ENCODE measurements around the gene LKAAEAR1. TPM values are rescaled to one million over a fixed set of nuclear protein-coding genes. Genes with fewer than 3 reads are reported as not detected.

The LKAAEAR1 gene
- total and polyA plus RNA-seq, 9 of the 15 experiments (the other 6 are each of a cell fraction or from before 2014, with no cell fraction given): not detected

GRCh38 chr20:64051033-64051452, 33.2 kb downstream of the LKAAEAR1 start (continued):
- TF ChIP-seq, protein P1, sequence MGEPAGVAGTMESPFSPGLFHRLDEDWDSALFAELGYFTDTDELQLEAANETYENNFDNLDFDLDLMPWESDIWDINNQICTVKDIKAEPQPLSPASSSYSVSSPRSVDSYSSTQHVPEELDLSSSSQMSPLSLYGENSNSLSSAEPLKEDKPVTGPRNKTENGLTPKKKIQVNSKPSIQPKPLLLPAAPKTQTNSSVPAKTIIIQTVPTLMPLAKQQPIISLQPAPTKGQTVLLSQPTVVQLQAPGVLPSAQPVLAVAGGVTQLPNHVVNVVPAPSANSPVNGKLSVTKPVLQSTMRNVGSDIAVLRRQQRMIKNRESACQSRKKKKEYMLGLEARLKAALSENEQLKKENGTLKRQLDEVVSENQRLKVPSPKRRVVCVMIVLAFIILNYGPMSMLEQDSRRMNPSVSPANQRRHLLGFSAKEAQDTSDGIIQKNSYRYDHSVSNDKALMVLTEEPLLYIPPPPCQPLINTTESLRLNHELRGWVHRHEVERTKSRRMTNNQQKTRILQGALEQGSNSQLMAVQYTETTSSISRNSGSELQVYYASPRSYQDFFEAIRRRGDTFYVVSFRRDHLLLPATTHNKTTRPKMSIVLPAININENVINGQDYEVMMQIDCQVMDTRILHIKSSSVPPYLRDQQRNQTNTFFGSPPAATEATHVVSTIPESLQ (CRISPR knock-in tag; IDR thresholded peaks at IDR 0.05): no peak
- TF ChIP-seq PHB (CRISPR knock-in tag; IDR thresholded peaks at IDR 0.05) (no peak), SMARCA4 (IDR thresholded peaks at IDR 0.05) (no peak), ZNF384 (IDR thresholded peaks at IDR 0.05; ENCODE audit: low read depth, low read length) (no peak), SMAD4 (CRISPR knock-in tag; conservative IDR thresholded peaks at IDR 0.05) (no peak), YBX1 (IDR thresholded peaks at IDR 0.05) (no peak), GTF2A2 (tag; IDR thresholded peaks at IDR 0.05) (no peak), ZNF444 (CRISPR knock-in tag; IDR thresholded peaks at IDR 0.05) (no peak)

GRCh38 chr20:64050261-64051032, 33.8 kb downstream of the LKAAEAR1 start:
- POLR2A ChIA-PET: interaction anchor here (0.6 to 2.5 kb wide), 4 partner anchors 10 to 18 kb away, joined by 3 to 14 read pairs (median 4); no protein-coding TSS in a partner anchor
- Histone ChIP-seq H3K79me2 (ENCODE audit: control insufficient read depth, insufficient read depth, low read length) (peaks cover 12% of the 10 kb centered on the region), H3K4me2 (ENCODE audit: insufficient read depth, low read length) (peak overlapping the region; percentile 82), H2AFZ (ENCODE audit: low read depth, low read length) (peak overlapping the region; percentile 92), H3K36me3 (ENCODE audit: control insufficient read depth, insufficient read depth, low read length) (peaks cover 12% of the 10 kb centered on the region; the same call in 1 of the 3 replicates), H3K27me3 (ENCODE audit: control insufficient read depth in 2 of 2, insufficient read depth in 2 of 2, low read length in 2 of 2) (no peaks in the 10 kb centered on the region), H3K27ac (ENCODE audit: extremely low read depth, low read depth, low read length) (peak overlapping the region; percentile 85), H4K20me1 (replicated peaks; ENCODE audit: control insufficient read depth, insufficient read depth, low read length) (no peaks in the 10 kb centered on the region), H3K4me3 (peak overlapping the region; percentile 48), H3K9ac (ENCODE audit: insufficient read depth in 1 of 2, low read depth in 2 of 2, low read length in 2 of 2) (peak overlapping the region; percentile 68 to 88), H3K9me1 (ENCODE audit: control insufficient read depth, insufficient read depth, low read length) (no peaks in the 10 kb centered on the region), H3K9me3 (replicated peaks; ENCODE audit: control insufficient read depth, insufficient read depth, low read depth, low read length) (no peaks in the 10 kb centered on the region), H3K4me1 (replicated peaks in 1 of 2; ENCODE audit: control insufficient read depth in 2 of 2, insufficient read depth in 2 of 2, low read length in 2 of 2) (peaks cover 33 to 86% of the 10 kb centered on the region in 2 experiments)
- DNase-seq (ENCODE audit: extremely low read depth in 1 of 4, low spot score in 3 of 4) (peak; percentile 60 to 79 (median 72)), ATAC-seq (peak; percentile 73), FAIRE-seq (peak; percentile 65)
- in situ Hi-C loops (cut with MboI) (no loop called here), intact Hi-C loops (cut with micrococcal nuclease) (loop anchor here (5.0 kb wide), 1 partner anchor 73 kb away; the partner anchor contains the start of gene SAMD10)
- no TSS peak for BruUV-seq (replicated peaks)
- CTCF ChIA-PET (ENCODE audit: low intra/inter-chr PET ratio): interaction anchor here (0.5 kb wide), 1 partner anchor 512 kb away, joined by 3 read pairs; no protein-coding TSS in a partner anchor
- WGBS (ENCODE audit: insufficient coverage, low coverage, missing lambda C conversion rate): 27% methylated on average over 19 of the region's 23 CpGs
- no peak for TF ChIP-seq NFE2L1 (tag; IDR thresholded peaks at IDR 0.05; ENCODE audit: borderline replicate concordance, low read depth)
- peak in 1 of 2 experiments; percentile 45; a peak in 1 of 4 replicates for TF ChIP-seq SRF (CRISPR knock-in tag; IDR thresholded peaks at IDR 0.05)
- TF ChIP-seq CC2D1A (IDR thresholded peaks at IDR 0.05): 0 out of 2 replicates have a peak, but pooled peaks have one; percentile 10
- TF ChIP-seq L3MBTL2 (IDR thresholded peaks at IDR 0.05): peak; percentile 41; the same call in 1 of the 2 replicates
- 0 out of 2 replicates have a peak, but pooled peaks have one; percentile 20 for TF ChIP-seq SMC3 (conservative IDR thresholded peaks at IDR 0.05; ENCODE audit: insufficient read depth, low read depth, low read length)
- no peak for TF ChIP-seq SIX5 (IDR thresholded peaks at IDR 0.05; ENCODE audit: borderline replicate concordance in 1 of 2, insufficient read depth in 1 of 2, low read depth in 1 of 2, low read length in 2 of 2)
- TF ChIP-seq CBX2 (IDR thresholded peaks at IDR 0.05; ENCODE audit: insufficient read depth, low read length, poor library complexity, severe bottlenecking): no peak
- no peak for TF ChIP-seq ZFP30 (CRISPR knock-in tag; IDR thresholded peaks at IDR 0.05; ENCODE audit: borderline replicate concordance)
- TF ChIP-seq BRD9 (IDR thresholded peaks at IDR 0.05; ENCODE audit: low read depth, partially characterized antibody): no peak
- peak; percentile 28; the same call in 1 of the 2 replicates for TF ChIP-seq BHLHE40 (IDR thresholded peaks at IDR 0.05; ENCODE audit: low read length)
- 0 out of 2 replicates have a peak, but pooled peaks have one; percentile 35 for TF ChIP-seq SUPT5H (IDR thresholded peaks at IDR 0.05)
- TF ChIP-seq ATF1 (CRISPR knock-in tag; IDR thresholded peaks at IDR 0.05): no peak
- TF ChIP-seq ATF1 (tag; IDR thresholded peaks at IDR 0.05): 0 out of 2 replicates have a peak, but pooled peaks have one; percentile 18

Measured in K562 (cell line).